Esophagus squamous epithelium (tissue), 4 donors: ENCODE measurements around the gene SDF4.

Experiments used
- CTCF ChIP-seq, 6 experiments: fragments of 450-650 bp in 4 of 6; fragments of 200-600 bp in 2 of 6; sonication (generic) in 2 of 6; IDR thresholded peaks; one replicate each; pipeline ENCODE4 v1.5.1; 2016 to 2019; ENCODE audit warnings: antibody characterized with exemption in 6 of 6, mild to moderate bottlenecking in 4 of 6, moderate library complexity in 4 of 6
- POLR2A ChIP-seq, 4 donors: fragments of 450-650 bp; IDR thresholded peaks; one replicate each; pipeline ENCODE4 v1.6.1; 2017; ENCODE audit warnings: antibody characterized with exemption in 4 of 4, mild to moderate bottlenecking in 4 of 4, moderate library complexity in 3 of 4

DNA sequence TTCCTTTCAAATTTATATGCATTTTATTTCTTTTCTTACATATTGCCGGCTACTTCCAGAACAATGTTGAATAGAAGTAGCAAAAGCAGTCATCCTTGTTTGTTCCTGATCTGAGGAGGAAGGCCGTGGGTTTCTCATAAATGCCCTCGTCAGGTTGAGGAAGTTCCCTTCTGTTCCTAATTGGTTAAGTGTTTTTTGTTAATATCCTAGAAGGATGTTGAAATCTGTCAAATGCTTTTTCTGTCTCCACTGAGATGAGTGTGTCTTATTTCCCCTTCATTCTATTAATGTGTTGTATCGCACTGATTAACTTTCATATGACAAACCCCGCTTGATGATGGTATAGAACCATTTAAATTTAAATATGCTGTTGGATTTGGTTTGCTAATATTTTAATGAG, 42.7 kb downstream of the SDF4 start:
- TF ChIP-seq POLR2A (IDR thresholded peaks at IDR 0.05) (no peak), CTCF (IDR thresholded peaks at IDR 0.05) (no peak)
